Natural killer cell (primary cell): ENCODE results near the gene P3H1. TPM values are rescaled to one million over a fixed set of nuclear protein-coding genes. Genes with fewer than 3 reads are reported as not detected.
"Not testable (repeated sequence)": the region's sequence is repeated elsewhere in the genome, so short reads cannot be mapped to it uniquely, and the experiment has no call there.

Source experiments
- ATAC-seq, 3 donors: fragments of 150-1000 bp in 2 of 3; fragments of 200-7000 bp in 1 of 3; cut with Tn5 transposase; 1 replicate in 1 of 3; 2 replicates in 2 of 3; pipeline ENCODE4 v1.10.0; 2021; ENCODE audit warnings: mild to moderate bottlenecking in 2 of 3, moderate library complexity in 2 of 3
- DNase-seq, 2 donors: peaks; one replicate each; pipeline versions ENCODE4 v3.0.0 to v3.0.0-alpha.2; 2013 to 2021; ENCODE audit warnings: mixed read lengths in 1 of 2
- H3K27ac ChIP-seq: one replicate; pipeline ENCODE4 v1.5.1; 2013; ENCODE audit warnings: mild to moderate bottlenecking, low read length
- H3K27me3 ChIP-seq: one replicate; pipeline ENCODE4 v1.6.1; 2013; ENCODE audit warnings: low read length; ENCODE audit not compliant: control insufficient read depth, insufficient read depth
- H3K36me3 ChIP-seq: one replicate; pipeline ENCODE4 v1.6.1; 2013; ENCODE audit warnings: low read length; ENCODE audit not compliant: control insufficient read depth, insufficient read depth
- H3K4me1 ChIP-seq: one replicate; pipeline ENCODE4 v1.6.1; 2013; ENCODE audit warnings: low read length; ENCODE audit not compliant: control insufficient read depth, insufficient read depth
- H3K4me3 ChIP-seq: one replicate; pipeline ENCODE4 v1.5.1; 2013; ENCODE audit warnings: low read length
- H3K9me3 ChIP-seq: one replicate; pipeline ENCODE4 v1.6.1; 2013; ENCODE audit warnings: low read length; ENCODE audit not compliant: control insufficient read depth, insufficient read depth
- H3K27ac Mint-ChIP-seq, 2 donors: one replicate each; pipeline ENCODE4 v1.8.0; 2022; ENCODE audit warnings: mild to moderate bottlenecking in 2 of 2, mixed read lengths in 2 of 2, moderate library complexity in 1 of 2
- H3K27me3 Mint-ChIP-seq, 2 donors: one replicate each; pipeline ENCODE4 v1.8.0; 2022; ENCODE audit warnings: low read depth in 2 of 2, mixed read lengths in 2 of 2
- H3K36me3 Mint-ChIP-seq: one replicate; pipeline ENCODE4 v1.8.0; 2022; ENCODE audit warnings: mixed read lengths
- H3K4me1 Mint-ChIP-seq, 2 donors: one replicate each; pipeline ENCODE4 v1.8.0; 2022; ENCODE audit warnings: mixed read lengths in 2 of 2
- H3K4me3 Mint-ChIP-seq: one replicate; pipeline ENCODE4 v1.8.0; 2022; ENCODE audit warnings: mild to moderate bottlenecking, moderate library complexity, mixed read lengths
- H3K9me3 Mint-ChIP-seq, 2 donors: one replicate each; pipeline ENCODE4 v1.8.0; 2022; ENCODE audit warnings: mixed read lengths in 2 of 2
- whole genome bisulfite sequencing: methylation state at CpG from one replicate; pipeline ENCODE4 v1.1.7; 2013; ENCODE audit warnings: missing lambda C conversion rate; ENCODE audit not compliant: insufficient coverage; 5-methylcytosine and 5-hydroxymethylcytosine counted together
- intact Hi-C: fragments of 100-400 bp; cut with micrococcal nuclease; formaldehyde crosslinking; loops from one replicate; pipeline ENCODE4 v1.14.2; 2022
- total RNA-seq, 4 donors: library from RNA; stranded (reverse); fragments of 120-200 nt in 1 of 4; gene quantifications; one replicate each; pipeline versions ENCODE4 v1.2.3 to v1.2.4, GENCODE V29; 2013 to 2022
- TF ChIP-seq, protein P1 (sequence below): fragments of 200-600 bp; IDR thresholded peaks from one replicate; pipeline ENCODE4 v1.8.0; 2022; ENCODE audit warnings: antibody characterized with exemption

The P3H1 gene
- total RNA-seq, 3 donors from 2014 or later (not counting 1 experiment from before 2014, with no cell fraction given) = 29.6 to 40.4 (median 37.9) TPM

DNA sequence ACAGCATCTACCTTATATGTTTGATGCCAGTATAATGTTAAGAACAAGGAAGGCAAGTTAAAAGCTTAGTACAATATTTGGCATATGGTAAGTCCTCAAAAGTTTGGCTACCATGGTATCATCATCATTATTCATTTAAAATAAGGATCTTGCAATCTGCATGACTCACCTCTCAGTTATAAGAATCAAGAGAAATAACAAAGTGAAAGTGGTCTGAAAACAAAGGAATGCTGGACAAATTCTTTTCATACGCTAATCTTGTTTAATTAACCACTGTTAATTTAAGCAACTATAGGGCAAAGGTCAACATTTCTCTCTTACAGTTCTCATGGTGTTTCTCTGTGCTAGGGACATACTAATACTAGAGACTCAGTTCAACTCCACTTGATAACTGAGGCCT, 13.8 kb downstream of the P3H1 start:
- Mint-ChIP-seq H3K27me3 (no peaks in the 10 kb centered on the region), H3K9me3 (no peaks in the 10 kb centered on the region), H3K4me3 (no peak overlapping the region), H3K36me3 (peaks cover 37% of the 10 kb centered on the region), H3K27ac (no peak overlapping the region), H3K4me1 (peaks cover 5 to 18% of the 10 kb centered on the region in 2 donors)
- Histone ChIP-seq H3K36me3 (peaks cover 74% of the 10 kb centered on the region), H3K27ac (no peak overlapping the region), H3K9me3 (no peaks in the 10 kb centered on the region), H3K4me3 (no peak overlapping the region), H3K4me1 (no peaks in the 10 kb centered on the region), H3K27me3 (no peaks in the 10 kb centered on the region)
- DNase-seq (no peak), ATAC-seq (no peak)
- 100% methylated on average over 1 of the region's 1 CpG for WGBS
- intact Hi-C loops = no loop called here
- TF ChIP-seq, protein P1, sequence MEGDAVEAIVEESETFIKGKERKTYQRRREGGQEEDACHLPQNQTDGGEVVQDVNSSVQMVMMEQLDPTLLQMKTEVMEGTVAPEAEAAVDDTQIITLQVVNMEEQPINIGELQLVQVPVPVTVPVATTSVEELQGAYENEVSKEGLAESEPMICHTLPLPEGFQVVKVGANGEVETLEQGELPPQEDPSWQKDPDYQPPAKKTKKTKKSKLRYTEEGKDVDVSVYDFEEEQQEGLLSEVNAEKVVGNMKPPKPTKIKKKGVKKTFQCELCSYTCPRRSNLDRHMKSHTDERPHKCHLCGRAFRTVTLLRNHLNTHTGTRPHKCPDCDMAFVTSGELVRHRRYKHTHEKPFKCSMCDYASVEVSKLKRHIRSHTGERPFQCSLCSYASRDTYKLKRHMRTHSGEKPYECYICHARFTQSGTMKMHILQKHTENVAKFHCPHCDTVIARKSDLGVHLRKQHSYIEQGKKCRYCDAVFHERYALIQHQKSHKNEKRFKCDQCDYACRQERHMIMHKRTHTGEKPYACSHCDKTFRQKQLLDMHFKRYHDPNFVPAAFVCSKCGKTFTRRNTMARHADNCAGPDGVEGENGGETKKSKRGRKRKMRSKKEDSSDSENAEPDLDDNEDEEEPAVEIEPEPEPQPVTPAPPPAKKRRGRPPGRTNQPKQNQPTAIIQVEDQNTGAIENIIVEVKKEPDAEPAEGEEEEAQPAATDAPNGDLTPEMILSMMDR = no peak

DNA sequence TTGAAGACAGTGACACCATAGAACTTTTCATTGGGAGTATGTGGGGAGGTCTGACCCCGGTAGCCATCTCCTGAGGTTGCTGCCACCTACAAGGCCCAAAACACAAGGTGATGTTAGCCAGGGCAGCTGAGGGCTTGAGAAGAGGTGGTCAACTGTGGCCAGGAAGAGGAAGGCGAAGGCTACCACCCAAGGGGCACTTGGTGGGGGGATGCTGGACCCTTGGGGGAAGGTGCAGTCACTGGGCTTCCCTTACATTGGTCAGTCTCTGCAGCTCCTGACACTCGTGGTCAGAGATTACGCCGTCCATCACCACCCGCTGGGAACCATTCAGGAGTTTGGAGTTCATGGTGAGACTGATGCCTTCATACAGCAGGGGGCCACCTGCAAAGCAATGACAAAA, 14.5 kb downstream of the P3H1 start:
- peaks cover 5 to 18% of the 10 kb centered on the region in 2 donors for H3K4me1 Mint-ChIP-seq
- TF ChIP-seq, protein P1 = no peak
- Histone ChIP-seq H3K27me3 (no peaks in the 10 kb centered on the region), H3K36me3 (peaks cover 69% of the 10 kb centered on the region), H3K4me1 (no peaks in the 10 kb centered on the region), H3K4me3 (no peak overlapping the region), H3K9me3 (no peaks in the 10 kb centered on the region), H3K27ac (no peak overlapping the region)
- H3K27me3 Mint-ChIP-seq = no peaks in the 10 kb centered on the region
- DNase-seq (no peak), ATAC-seq (no peak)
- intact Hi-C loops = no loop called here
- 96% methylated on average over 6 of the region's 6 CpGs for WGBS
- H3K9me3 Mint-ChIP-seq = no peaks in the 10 kb centered on the region
- no peak overlapping the region for H3K27ac Mint-ChIP-seq
- no peak overlapping the region for H3K4me3 Mint-ChIP-seq
- H3K36me3 Mint-ChIP-seq = peaks cover 36% of the 10 kb centered on the region

DNA sequence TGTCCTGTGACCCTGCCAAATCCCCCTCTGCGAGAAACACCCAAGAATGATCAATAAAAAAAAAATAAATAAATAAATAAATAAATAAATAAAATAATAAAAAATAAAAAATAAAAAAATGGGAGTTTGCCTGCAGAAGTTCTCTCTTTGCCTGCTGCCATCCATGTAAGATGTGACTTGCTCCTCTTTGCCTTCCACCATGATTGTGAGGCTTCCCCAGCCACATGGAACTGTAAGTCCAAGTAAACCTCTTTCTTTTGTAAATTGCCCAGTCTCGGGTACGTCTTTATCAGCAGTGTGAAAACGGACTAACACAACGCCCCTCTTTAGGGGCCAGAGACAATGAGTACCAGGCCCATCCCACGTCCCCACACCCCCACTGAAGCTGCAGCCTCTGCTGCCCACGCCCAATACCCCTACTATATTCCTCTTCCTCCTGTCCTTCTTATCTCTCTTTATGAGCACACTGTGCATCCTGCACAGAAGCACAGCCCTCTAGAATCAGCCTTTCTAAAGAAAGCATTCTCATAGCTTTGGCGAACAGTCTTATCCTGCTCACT, 15.2 kb downstream of the P3H1 start:
- H3K4me3 Mint-ChIP-seq, H3K9me3 Mint-ChIP-seq, H3K9me3 ChIP-seq, H3K27me3 Mint-ChIP-seq, H3K27ac ChIP-seq, DNase-seq, H3K27me3 ChIP-seq, intact Hi-C loops, H3K4me1 ChIP-seq, H3K4me3 ChIP-seq, ATAC-seq, H3K27ac Mint-ChIP-seq: not testable (repeated sequence)
- peaks cover 65% of the 10 kb centered on the region for H3K36me3 ChIP-seq
- Mint-ChIP-seq H3K36me3 (peaks cover 31% of the 10 kb centered on the region), H3K4me1 (peaks cover 0 to 11% of the 10 kb centered on the region in 2 donors)
- WGBS = 97% methylated on average over 7 of the region's 8 CpGs

DNA sequence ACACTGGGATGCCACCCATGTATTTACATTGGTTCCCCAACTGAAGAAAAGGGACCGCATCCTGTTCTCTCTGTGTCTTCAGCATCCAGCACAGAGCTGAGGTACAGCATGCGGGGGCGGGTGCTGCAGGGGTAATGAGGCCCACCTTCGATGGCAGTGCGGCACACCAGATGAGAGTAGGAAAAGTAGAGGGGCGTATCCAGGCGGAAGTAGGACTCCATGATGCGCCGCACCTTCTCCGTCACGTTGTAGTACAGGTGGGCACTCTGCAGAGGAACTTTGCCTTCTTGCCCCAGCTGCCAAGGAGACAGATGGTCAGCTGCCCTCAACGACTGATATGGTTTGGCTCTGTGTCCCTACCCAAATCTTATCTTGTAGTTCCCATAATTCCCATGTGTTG, 16.8 kb downstream of the P3H1 start:
- Histone ChIP-seq H3K27ac (no peak overlapping the region), H3K27me3 (no peaks in the 10 kb centered on the region), H3K4me3 (no peak overlapping the region), H3K9me3 (no peaks in the 10 kb centered on the region), H3K36me3 (peaks cover 60% of the 10 kb centered on the region), H3K4me1 (no peaks in the 10 kb centered on the region)
- ATAC-seq (no peak), DNase-seq (no peak)
- intact Hi-C loops = no loop called here
- no peak overlapping the region for H3K27ac Mint-ChIP-seq
- 96% methylated on average over 12 of the region's 12 CpGs for WGBS
- H3K9me3 Mint-ChIP-seq = no peaks in the 10 kb centered on the region
- peaks cover 0 to 5% of the 10 kb centered on the region in 2 donors for H3K4me1 Mint-ChIP-seq
- H3K36me3 Mint-ChIP-seq = peaks cover 22% of the 10 kb centered on the region
- H3K4me3 Mint-ChIP-seq = no peak overlapping the region
- TF ChIP-seq, protein P1 = no peak
- no peaks in the 10 kb centered on the region for H3K27me3 Mint-ChIP-seq
